KOPT-K1 (cell line): ENCODE data around the gene USP12.
"Not testable (repeated sequence)": the region's sequence is repeated elsewhere in the genome, so short reads cannot be mapped to it uniquely, and the experiment has no call there.

ENCODE experiments used
- H3K27ac ChIP-seq: fragments of 200-600 bp; sonication (generic); 2 replicates; pipeline ENCODE4 v1.5.1; 2016; ENCODE audit warnings: antibody characterized with exemption, mild to moderate bottlenecking, low read depth, low read length; ENCODE audit not compliant: poor library complexity, severe bottlenecking
- H3K36me3 ChIP-seq: fragments of 200-600 bp; sonication (generic); 2 replicates; pipeline ENCODE4 v1.5.1; 2017; ENCODE audit warnings: antibody characterized with exemption, mild to moderate bottlenecking, low read length, moderate library complexity; ENCODE audit not compliant: insufficient read depth
- H3K9me3 ChIP-seq: fragments of 200-600 bp; sonication (generic); 2 replicates; pipeline ENCODE4 v1.5.1; 2017; ENCODE audit warnings: antibody characterized with exemption, low read length, mild to moderate bottlenecking; ENCODE audit not compliant: insufficient read depth, poor library complexity, severe bottlenecking

The USP12 gene

GRCh38 chr13:27171244-27171826 lies at the start of gene USP12:
Gene USP12, minus strand, starts transcription at chr13:27171811. Its CDS starts 172 bp downstream, at chr13:27171639.
- H3K9me3 ChIP-seq, result no peaks in the 10 kb centered on the region
- H3K36me3 ChIP-seq, result no peaks in the 10 kb centered on the region
- H3K27ac ChIP-seq, result peak within 1 kb of the TSS; percentile 56

GRCh38 chr13:27219611-27220010 lies 48.0 kb upstream of the USP12 start:
- Histone ChIP-seq H3K36me3 (no peaks in the 10 kb centered on the region), H3K27ac (no peak overlapping the region), H3K9me3 (peaks cover 5% of the 10 kb centered on the region)

- not testable (repeated sequence) for H3K27ac ChIP-seq, H3K9me3 ChIP-seq, H3K36me3 ChIP-seq
Observed at GRCh38 chr13:27218861-27219260, 47.2 kb upstream of the USP12 start.

DNA sequence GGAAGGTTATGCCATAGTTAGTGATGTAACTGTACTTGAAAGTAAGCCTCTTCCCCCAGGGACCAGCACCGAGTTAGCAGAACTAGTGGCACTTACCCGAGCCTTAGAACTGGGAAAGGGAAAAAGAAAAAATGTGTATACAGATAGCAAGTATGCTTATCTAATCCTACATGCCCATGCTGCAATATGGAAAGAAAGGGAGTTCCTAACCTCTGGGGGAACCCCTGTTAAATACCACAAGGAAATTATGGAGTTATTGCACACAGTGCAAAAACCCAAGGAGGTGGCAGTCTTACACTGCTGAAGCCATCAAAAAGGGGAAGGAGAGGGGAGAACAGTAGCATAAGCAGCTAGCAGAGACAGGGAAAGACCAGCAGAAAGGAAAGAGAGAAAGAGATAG lies 46.2 kb upstream of the USP12 start:
- not testable (repeated sequence) for H3K27ac ChIP-seq, H3K36me3 ChIP-seq, H3K9me3 ChIP-seq

DNA sequence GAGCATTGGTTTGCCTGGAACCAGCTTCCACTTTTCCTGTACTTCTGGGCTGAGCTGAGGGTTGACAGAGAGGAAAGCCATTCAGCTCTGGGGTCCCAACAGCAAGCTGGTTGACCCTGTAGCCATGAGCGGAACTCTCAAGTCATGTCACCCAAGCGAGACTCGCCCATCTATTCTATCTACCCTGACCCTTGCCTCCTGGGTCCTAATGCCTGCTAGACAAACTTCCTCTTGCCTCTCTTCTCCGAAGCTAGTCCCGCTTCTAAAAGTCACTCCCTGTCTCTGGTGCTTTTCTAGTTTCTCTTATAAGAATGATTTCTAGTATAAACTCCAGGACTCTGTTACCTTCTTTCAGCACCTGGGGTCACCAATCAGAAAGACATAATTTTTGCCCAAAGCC lies 41.8 kb upstream of the USP12 start:
- not testable (repeated sequence) for H3K27ac ChIP-seq, H3K36me3 ChIP-seq

GRCh38 chr13:27211771-27212364 lies 40.3 kb upstream of the USP12 start:
- H3K36me3 ChIP-seq, result no peaks in the 10 kb centered on the region
- no peak overlapping the region for H3K27ac ChIP-seq
- peaks cover 15% of the 10 kb centered on the region for H3K9me3 ChIP-seq

More for the DNA sequence above, 41.8 kb upstream of the USP12 start:
- H3K9me3 ChIP-seq, result peaks cover 15% of the 10 kb centered on the region

DNA sequence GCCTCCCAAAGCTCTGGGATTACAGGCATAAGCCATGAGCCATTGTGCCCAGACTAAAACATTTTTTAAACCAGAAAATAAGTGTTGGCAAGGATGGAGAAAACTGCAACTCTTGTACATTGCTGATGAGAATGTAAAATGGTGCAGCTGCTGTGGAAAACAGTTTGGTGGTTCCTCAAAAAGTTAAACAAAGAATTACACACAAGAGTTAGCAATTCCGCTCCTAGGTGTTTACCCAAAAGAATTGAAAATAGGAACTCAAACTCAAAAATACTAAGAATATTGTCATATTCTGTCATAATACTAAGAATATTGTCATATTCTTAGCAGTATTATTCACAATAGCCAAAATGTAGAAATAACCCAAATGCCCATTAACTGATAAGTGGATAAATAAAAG lies 39.7 kb upstream of the USP12 start:
- H3K9me3 ChIP-seq, result peaks cover 15% of the 10 kb centered on the region
- no peak overlapping the region for H3K27ac ChIP-seq

DNA sequence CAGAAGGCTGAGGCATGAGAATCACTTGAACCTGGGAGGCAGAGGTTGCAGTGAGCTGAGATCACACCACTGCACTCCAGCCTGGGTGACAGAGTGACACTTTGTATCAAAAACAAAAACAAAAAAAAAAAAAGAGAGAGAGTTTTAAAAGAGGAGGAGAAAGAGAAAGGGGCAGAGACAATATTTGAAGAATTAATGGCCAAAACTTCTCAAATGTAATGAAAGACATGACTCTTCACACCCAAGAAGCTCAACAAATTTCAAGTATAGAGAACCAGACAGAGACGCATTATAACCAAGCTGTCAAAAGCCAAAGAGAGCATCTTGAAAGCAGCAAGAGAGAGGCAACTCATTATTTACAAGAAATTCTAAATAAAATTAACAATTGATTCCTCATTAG lies 36.9 kb upstream of the USP12 start:
- Histone ChIP-seq H3K27ac (no peak overlapping the region), H3K36me3 (no peaks in the 10 kb centered on the region), H3K9me3 (peaks cover 15% of the 10 kb centered on the region)

More for the DNA sequence above, 39.7 kb upstream of the USP12 start:
- no peaks in the 10 kb centered on the region for H3K36me3 ChIP-seq

DNA sequence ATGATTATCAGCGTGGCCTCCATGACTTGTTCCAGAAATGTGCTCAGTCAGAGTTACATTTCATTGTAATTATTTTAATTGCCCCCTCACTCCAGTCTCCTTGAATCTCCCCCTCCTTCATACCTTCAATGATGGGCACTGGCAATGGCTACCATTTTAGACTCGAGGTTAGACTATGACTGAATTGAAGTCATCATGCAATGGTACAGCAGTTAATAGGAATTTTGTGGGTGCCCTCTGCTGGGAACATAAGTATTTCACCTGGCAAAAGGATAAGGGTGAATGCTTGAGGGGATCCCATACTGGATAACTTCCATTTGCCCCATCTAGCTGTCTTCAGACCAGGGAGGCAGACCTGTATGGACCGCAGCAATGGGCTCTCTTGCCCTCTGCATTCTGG lies 32.2 kb upstream of the USP12 start:
- H3K36me3 ChIP-seq, result no peaks in the 10 kb centered on the region
- H3K27ac ChIP-seq, result no peak overlapping the region
- H3K9me3 ChIP-seq, result no peaks in the 10 kb centered on the region

DNA sequence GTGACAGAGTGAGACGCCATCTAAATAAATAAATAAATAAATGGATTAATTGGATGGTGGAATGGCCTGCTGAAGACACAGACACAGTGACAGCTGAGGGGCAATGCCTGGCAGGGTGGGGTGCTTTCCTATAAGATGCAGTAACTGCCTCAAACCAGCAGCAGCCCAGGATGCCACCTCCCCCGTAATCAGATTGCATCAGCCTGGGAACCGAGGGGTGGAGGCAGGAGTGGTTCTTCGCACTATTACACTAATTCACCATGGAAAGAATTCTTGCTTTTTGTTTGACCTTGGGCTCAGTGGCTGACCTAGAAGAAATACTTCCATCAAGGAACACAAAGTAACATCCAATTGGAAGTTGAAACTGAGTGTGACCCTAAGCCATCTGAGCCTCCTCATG lies 31.6 kb upstream of the USP12 start:
- no peak overlapping the region for H3K27ac ChIP-seq
- H3K36me3 ChIP-seq, result no peaks in the 10 kb centered on the region
- no peaks in the 10 kb centered on the region for H3K9me3 ChIP-seq

DNA sequence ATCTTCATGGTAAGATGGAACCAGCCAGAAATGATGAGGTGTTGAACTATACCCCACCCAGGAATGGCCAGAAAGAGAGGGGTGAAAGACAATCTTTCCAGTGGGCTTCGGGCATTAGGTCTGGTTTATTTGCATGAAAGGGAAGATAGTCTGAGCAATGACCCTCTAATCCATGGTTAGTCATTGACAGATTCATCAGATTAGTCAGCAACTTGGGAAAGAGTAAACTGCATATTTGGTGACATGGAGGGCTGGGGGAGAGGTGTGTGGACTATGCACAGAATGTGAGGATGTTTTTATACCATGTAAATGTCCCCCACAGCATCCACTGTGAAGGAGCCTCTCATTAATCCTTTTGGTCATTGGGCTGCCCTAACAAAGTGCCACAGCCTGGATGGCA lies 30.1 kb upstream of the USP12 start:
- H3K27ac ChIP-seq, result no peak overlapping the region
- H3K9me3 ChIP-seq, result peaks cover 4% of the 10 kb centered on the region

GRCh38 chr13:27200413-27201070 lies 28.9 kb upstream of the USP12 start:
- H3K27ac ChIP-seq, result no peak overlapping the region
- no peaks in the 10 kb centered on the region for H3K36me3 ChIP-seq
- peaks cover 4% of the 10 kb centered on the region for H3K9me3 ChIP-seq

More for the DNA sequence above, 30.1 kb upstream of the USP12 start:
- H3K36me3 ChIP-seq, result no peaks in the 10 kb centered on the region

DNA sequence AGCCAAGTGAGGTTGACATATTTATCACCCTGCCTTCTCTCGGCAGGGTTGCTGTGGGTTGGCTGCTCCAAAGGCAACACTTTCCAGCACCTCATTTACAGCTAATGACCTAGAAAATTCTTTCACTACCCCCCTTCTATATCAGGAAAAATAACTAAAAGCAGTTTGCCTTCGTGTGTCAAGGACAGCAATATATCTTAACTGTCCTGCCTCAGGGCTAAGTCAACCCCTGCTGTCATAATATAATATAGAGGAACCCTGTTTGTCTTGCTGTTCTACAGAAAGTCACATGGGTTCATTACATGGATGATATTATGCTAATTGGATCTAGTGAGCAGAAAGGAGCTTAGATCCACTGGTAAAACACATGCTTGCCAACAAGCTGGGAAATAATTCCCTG lies 28.1 kb upstream of the USP12 start:
- H3K27ac ChIP-seq, result no peak overlapping the region
- H3K36me3 ChIP-seq, result no peaks in the 10 kb centered on the region
- peaks cover 4% of the 10 kb centered on the region for H3K9me3 ChIP-seq

- H3K27ac ChIP-seq, result no peak overlapping the region
- H3K36me3 ChIP-seq, result no peaks in the 10 kb centered on the region
- H3K9me3 ChIP-seq, result peaks cover 4% of the 10 kb centered on the region
Observed at GRCh38 chr13:27199211-27199610, 27.6 kb upstream of the USP12 start.

DNA sequence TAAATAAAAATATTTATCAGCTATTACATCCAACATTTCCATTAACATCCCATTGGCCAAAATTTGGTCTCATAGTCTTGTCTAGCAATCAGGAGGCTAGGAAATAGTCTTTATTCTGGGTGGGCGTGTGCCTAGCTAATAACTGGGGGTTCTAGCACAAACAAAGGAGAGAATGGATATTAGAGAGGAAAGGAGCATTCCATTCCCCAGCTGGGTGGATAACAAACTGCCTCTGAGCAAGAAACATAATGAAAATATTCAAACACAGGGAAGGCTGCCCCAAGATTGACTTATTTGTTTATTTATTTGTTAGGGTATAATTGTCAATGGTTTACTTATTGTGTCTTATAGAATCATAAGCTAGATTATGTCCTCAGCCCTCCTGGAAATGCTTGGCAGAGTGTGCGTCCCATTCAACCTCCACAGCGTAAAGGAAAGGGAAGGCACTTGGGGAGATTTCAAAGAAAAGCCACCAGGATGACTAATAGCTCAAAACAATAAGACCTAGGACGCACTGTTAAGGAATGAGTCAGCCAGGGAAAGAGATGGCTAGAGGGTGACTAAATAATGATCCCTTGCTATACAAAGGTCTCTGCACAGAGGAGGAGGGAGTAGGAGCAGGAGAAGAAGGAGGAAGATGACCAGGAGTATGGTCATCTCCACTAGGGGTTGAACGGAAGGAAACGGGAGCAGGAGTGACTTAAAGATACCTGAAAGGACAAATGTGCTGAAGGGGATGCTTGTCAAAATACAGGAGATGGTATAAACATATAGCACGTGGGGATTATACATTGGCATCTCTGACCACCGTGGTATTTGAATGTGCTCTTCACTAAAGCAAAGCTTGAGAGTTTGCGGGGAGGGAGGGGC lies 23.5 kb upstream of the USP12 start:
- Histone ChIP-seq H3K9me3 (peaks cover 4% of the 10 kb centered on the region), H3K27ac (no peak overlapping the region), H3K36me3 (no peaks in the 10 kb centered on the region)
